MM.1S (cell line): ENCODE data around the gene LETM1.

Experiments used
- EZH2 ChIP-seq: fragments of 300-600 bp; sonication (generic); optimal IDR thresholded peaks from 2 replicates; pipeline ENCODE3; 2017; ENCODE audit warnings: low read depth, mild to moderate bottlenecking, antibody characterized with exemption, low read length, mixed read lengths
- EZH2phosphoT487 ChIP-seq: fragments of 300-600 bp; sonication (generic); IDR thresholded peaks from 2 replicates; pipeline ENCODE4 v1.6.1; 2018; ENCODE audit warnings: antibody characterized with exemption, low read length
- TF ChIP-seq, protein P1 (sequence below): fragments of 300-600 bp; sonication (generic); IDR thresholded peaks from 2 replicates; pipeline ENCODE4 v1.5.1; 2016; ENCODE audit warnings: antibody characterized with exemption, low read length, mixed read lengths

DNA sequence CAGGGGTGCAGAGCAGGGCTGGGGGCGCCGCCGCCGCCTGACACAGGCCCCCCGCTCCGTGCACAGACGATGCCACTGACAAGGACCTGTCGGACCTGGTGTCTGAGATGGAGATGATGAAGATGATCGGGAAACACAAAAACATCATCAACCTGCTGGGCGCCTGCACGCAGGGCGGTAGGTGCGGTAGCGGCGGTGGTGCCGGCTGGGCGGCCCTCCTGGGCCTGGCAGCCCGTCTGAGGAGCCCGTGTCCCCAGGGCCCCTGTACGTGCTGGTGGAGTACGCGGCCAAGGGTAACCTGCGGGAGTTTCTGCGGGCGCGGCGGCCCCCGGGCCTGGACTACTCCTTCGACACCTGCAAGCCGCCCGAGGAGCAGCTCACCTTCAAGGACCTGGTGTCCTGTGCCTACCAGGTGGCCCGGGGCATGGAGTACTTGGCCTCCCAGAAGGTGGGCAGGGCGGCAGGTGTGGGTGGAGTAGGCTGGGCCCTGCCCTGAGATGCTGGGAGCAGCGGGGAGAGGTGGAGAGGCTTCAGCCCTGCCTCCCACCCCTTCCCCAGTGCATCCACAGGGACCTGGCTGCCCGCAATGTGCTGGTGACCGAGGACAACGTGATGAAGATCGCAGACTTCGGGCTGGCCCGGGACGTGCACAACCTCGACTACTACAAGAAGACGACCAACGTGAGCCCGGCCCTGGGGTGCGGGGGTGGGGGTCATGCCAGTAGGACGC lies 50.3 kb downstream of the LETM1 start:
- TF ChIP-seq EZH2phosphoT487: no peak
- TF ChIP-seq, protein P1, sequence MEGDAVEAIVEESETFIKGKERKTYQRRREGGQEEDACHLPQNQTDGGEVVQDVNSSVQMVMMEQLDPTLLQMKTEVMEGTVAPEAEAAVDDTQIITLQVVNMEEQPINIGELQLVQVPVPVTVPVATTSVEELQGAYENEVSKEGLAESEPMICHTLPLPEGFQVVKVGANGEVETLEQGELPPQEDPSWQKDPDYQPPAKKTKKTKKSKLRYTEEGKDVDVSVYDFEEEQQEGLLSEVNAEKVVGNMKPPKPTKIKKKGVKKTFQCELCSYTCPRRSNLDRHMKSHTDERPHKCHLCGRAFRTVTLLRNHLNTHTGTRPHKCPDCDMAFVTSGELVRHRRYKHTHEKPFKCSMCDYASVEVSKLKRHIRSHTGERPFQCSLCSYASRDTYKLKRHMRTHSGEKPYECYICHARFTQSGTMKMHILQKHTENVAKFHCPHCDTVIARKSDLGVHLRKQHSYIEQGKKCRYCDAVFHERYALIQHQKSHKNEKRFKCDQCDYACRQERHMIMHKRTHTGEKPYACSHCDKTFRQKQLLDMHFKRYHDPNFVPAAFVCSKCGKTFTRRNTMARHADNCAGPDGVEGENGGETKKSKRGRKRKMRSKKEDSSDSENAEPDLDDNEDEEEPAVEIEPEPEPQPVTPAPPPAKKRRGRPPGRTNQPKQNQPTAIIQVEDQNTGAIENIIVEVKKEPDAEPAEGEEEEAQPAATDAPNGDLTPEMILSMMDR: no peak
- no peak for TF ChIP-seq EZH2
